Central memory CD8-positive, alpha-beta T cell (primary cell): ENCODE data around the gene ADGRE2.

Experiments
- ATAC-seq: fragments of 150-1000 bp; cut with Tn5 transposase; replicated peaks from 2 replicates; pipeline ENCODE4 v1.10.0; 2022; ENCODE audit warnings: mild to moderate bottlenecking, moderate FRiP score, moderate number of reproducible peaks; ENCODE audit not compliant: poor library complexity, severe bottlenecking; ENCODE audit errors: extremely low read depth
- DNase-seq, 2 donors: peaks; one replicate each; pipeline ENCODE4 v3.0.0; 2021; ENCODE audit warnings: low spot score in 2 of 2
- H3K27ac Mint-ChIP-seq: one replicate; pipeline ENCODE4 v1.8.0; 2022; ENCODE audit warnings: low read depth, mild to moderate bottlenecking, moderate library complexity, mixed read lengths
- H3K27me3 Mint-ChIP-seq: one replicate; pipeline ENCODE4 v1.8.0; 2022; ENCODE audit warnings: mixed read lengths
- H3K36me3 Mint-ChIP-seq: one replicate; pipeline ENCODE4 v1.8.0; 2022; ENCODE audit warnings: mild to moderate bottlenecking, moderate library complexity, mixed read lengths; ENCODE audit not compliant: insufficient read depth
- H3K4me1 Mint-ChIP-seq: one replicate; pipeline ENCODE4 v1.8.0; 2022; ENCODE audit warnings: mixed read lengths
- H3K4me3 Mint-ChIP-seq: one replicate; pipeline ENCODE4 v1.8.0; 2022; ENCODE audit warnings: mild to moderate bottlenecking, moderate library complexity, mixed read lengths
- H3K9me3 Mint-ChIP-seq: one replicate; pipeline ENCODE4 v1.8.0; 2022; ENCODE audit warnings: mixed read lengths

ADGRE2 gene

GRCh38 chr19:14718522-14719116, 59.7 kb downstream of the ADGRE2 start:
- H3K36me3 Mint-ChIP-seq = peaks cover 23% of the 10 kb centered on the region
- no peaks in the 10 kb centered on the region for H3K4me1 Mint-ChIP-seq
- peaks cover 32% of the 10 kb centered on the region for H3K9me3 Mint-ChIP-seq
- no peaks in the 10 kb centered on the region for H3K27me3 Mint-ChIP-seq
- no peak overlapping the region for H3K27ac Mint-ChIP-seq
- no peak for DNase-seq
- H3K4me3 Mint-ChIP-seq = no peak overlapping the region
- ATAC-seq = no peak

GRCh38 chr19:14715841-14716240, 62.5 kb downstream of the ADGRE2 start:
- ATAC-seq (no peak), DNase-seq (no peak)
- Mint-ChIP-seq H3K4me1 (no peaks in the 10 kb centered on the region), H3K27me3 (no peaks in the 10 kb centered on the region), H3K4me3 (no peak overlapping the region), H3K36me3 (peaks cover 33% of the 10 kb centered on the region), H3K9me3 (peaks cover 37% of the 10 kb centered on the region), H3K27ac (no peak overlapping the region)

- peaks cover 55% of the 10 kb centered on the region for H3K36me3 Mint-ChIP-seq
- ATAC-seq (no peak), DNase-seq (no peak)
- no peaks in the 10 kb centered on the region for H3K9me3 Mint-ChIP-seq
- H3K4me1 Mint-ChIP-seq = no peaks in the 10 kb centered on the region
- no peaks in the 10 kb centered on the region for H3K27me3 Mint-ChIP-seq
- H3K27ac Mint-ChIP-seq = no peak overlapping the region
- H3K4me3 Mint-ChIP-seq = no peak overlapping the region
Observed at GRCh38 chr19:14704450-14704849, 73.9 kb downstream of the ADGRE2 start.

- Mint-ChIP-seq H3K36me3 (peaks cover 56% of the 10 kb centered on the region), H3K4me1 (no peaks in the 10 kb centered on the region), H3K27me3 (no peaks in the 10 kb centered on the region), H3K9me3 (no peaks in the 10 kb centered on the region), H3K27ac (peak overlapping the region; percentile 74), H3K4me3 (no peak overlapping the region)
- DNase-seq = no peak
- ATAC-seq = no peak
Observed at GRCh38 chr19:14703833-14704232, 74.5 kb downstream of the ADGRE2 start.

GRCh38 chr19:14700711-14701375, 77.5 kb downstream of the ADGRE2 start:
- Mint-ChIP-seq H3K36me3 (peaks cover 59% of the 10 kb centered on the region), H3K4me1 (no peaks in the 10 kb centered on the region), H3K9me3 (no peaks in the 10 kb centered on the region), H3K27me3 (no peaks in the 10 kb centered on the region), H3K27ac (no peak overlapping the region), H3K4me3 (no peak overlapping the region)
- ATAC-seq (no peak), DNase-seq (no peak)

GRCh38 chr19:14699641-14700040, 78.7 kb downstream of the ADGRE2 start:
- no peak overlapping the region for H3K27ac Mint-ChIP-seq
- H3K27me3 Mint-ChIP-seq = no peaks in the 10 kb centered on the region
- H3K9me3 Mint-ChIP-seq = no peaks in the 10 kb centered on the region
- H3K36me3 Mint-ChIP-seq = peaks cover 62% of the 10 kb centered on the region
- no peak overlapping the region for H3K4me3 Mint-ChIP-seq
- DNase-seq = no peak
- H3K4me1 Mint-ChIP-seq = no peaks in the 10 kb centered on the region
- ATAC-seq = no peak

- no peak overlapping the region for H3K27ac Mint-ChIP-seq
- no peaks in the 10 kb centered on the region for H3K9me3 Mint-ChIP-seq
- no peaks in the 10 kb centered on the region for H3K27me3 Mint-ChIP-seq
- no peak overlapping the region for H3K4me3 Mint-ChIP-seq
- DNase-seq (no peak), ATAC-seq (no peak)
- peaks cover 47% of the 10 kb centered on the region for H3K36me3 Mint-ChIP-seq
- peaks cover 6% of the 10 kb centered on the region for H3K4me1 Mint-ChIP-seq
Observed at GRCh38 chr19:14695471-14695870, 82.9 kb downstream of the ADGRE2 start.

GRCh38 chr19:14694641-14695266, 83.6 kb downstream of the ADGRE2 start:
- H3K36me3 Mint-ChIP-seq = peaks cover 40% of the 10 kb centered on the region
- peaks cover 6% of the 10 kb centered on the region for H3K4me1 Mint-ChIP-seq
- H3K27me3 Mint-ChIP-seq = no peaks in the 10 kb centered on the region
- no peak overlapping the region for H3K27ac Mint-ChIP-seq
- no peak overlapping the region for H3K4me3 Mint-ChIP-seq
- no peak for DNase-seq
- ATAC-seq = no peak
- no peaks in the 10 kb centered on the region for H3K9me3 Mint-ChIP-seq

- no peaks in the 10 kb centered on the region for H3K27me3 Mint-ChIP-seq
- peak within 1 kb of the TSS; percentile 98 for H3K27ac Mint-ChIP-seq
- ATAC-seq = peak; percentile 96
- no peaks in the 10 kb centered on the region for H3K9me3 Mint-ChIP-seq
- H3K4me3 Mint-ChIP-seq = peak within 1 kb of the TSS; percentile 92
- peaks cover 6% of the 10 kb centered on the region for H3K4me1 Mint-ChIP-seq
- peaks cover 7% of the 10 kb centered on the region for H3K36me3 Mint-ChIP-seq
- DNase-seq = peak; percentile 92 to 94
Observed at GRCh38 chr19:14689598-14690503, 88.5 kb downstream of the ADGRE2 start, which contains the start of gene ZNF333. TSS of gene ZNF333 (plus strand) at chr19:14690048. CDS start at chr19:14693492, 3,444 bp downstream.

- H3K4me3 Mint-ChIP-seq = no peak overlapping the region
- H3K36me3 Mint-ChIP-seq = peaks cover 4% of the 10 kb centered on the region
- H3K4me1 Mint-ChIP-seq = no peaks in the 10 kb centered on the region
- no peak overlapping the region for H3K27ac Mint-ChIP-seq
- DNase-seq (no peak), ATAC-seq (no peak)
- H3K27me3 Mint-ChIP-seq = peaks cover 10% of the 10 kb centered on the region
- H3K9me3 Mint-ChIP-seq = no peaks in the 10 kb centered on the region
Observed at GRCh38 chr19:14686411-14686810, 91.9 kb downstream of the ADGRE2 start.

GRCh38 chr19:14683439-14683838, 94.9 kb downstream of the ADGRE2 start:
- DNase-seq (no peak), ATAC-seq (no peak)
- Mint-ChIP-seq H3K9me3 (no peaks in the 10 kb centered on the region), H3K27me3 (peaks cover 10% of the 10 kb centered on the region), H3K27ac (no peak overlapping the region), H3K36me3 (no peaks in the 10 kb centered on the region), H3K4me3 (no peak overlapping the region), H3K4me1 (no peaks in the 10 kb centered on the region)
